ENCODE results near the gene RFXANK.

RFXANK gene

DNA sequence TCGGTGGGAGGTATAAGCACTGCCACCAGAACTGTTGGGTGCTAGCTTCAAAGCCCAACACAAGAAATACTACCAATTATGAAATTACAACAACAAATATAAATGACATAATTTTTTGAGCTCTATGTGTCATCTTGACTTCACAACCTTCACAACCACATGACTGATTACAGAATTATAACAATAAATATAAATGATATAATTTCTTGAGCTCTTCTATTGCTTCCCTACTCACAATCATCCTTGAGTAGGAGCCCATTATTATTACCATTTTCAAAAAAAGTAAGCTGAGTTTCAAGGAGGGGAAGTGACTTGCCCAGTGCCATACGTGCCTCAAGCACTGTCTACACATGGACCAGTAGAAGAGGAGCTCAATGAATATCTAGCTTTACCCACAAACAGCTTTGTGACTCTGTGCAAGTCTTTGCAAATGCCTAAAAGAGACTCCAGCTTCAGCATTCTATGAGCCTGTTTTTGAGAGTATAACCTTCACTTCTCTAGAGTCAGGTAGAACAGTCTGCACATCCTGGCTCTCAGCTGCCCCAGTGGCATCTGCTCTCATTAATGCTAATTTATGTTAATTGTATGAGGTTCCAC lies 42.3 kb downstream of the RFXANK start:
- DNase-seq: no peak

GRCh38 chr19:19236173-19236572 lies 44.1 kb downstream of the RFXANK start:
- DNase-seq: no peak

- no peak for DNase-seq
Measured at GRCh38 chr19:19238126-19238894, 46.3 kb downstream of the RFXANK start.

GRCh38 chr19:19239675-19240074 lies 47.6 kb downstream of the RFXANK start:
- DNase-seq: no peak

- no peak for DNase-seq
Measured at GRCh38 chr19:19240476-19240875, 48.4 kb downstream of the RFXANK start.

- DNase-seq: no peak
Measured at GRCh38 chr19:19250196-19250801, 58.2 kb downstream of the RFXANK start.

Measured in NCI-H2227 treated with DMSO at 0.1 percent for 48 hours (cell line).